GM12891 (cell line): ENCODE results near the gene RHBDL2.

Source experiments
- PAX5 ChIP-seq: IDR thresholded peaks from 2 replicates; pipeline ENCODE4 v1.6.1; 2011; ENCODE audit warnings: low read length, moderate library complexity, mild to moderate bottlenecking; ENCODE audit not compliant: insufficient read depth, severe bottlenecking
- POLR2A ChIP-seq: IDR thresholded peaks from 2 replicates; pipeline ENCODE4 v1.6.1; 2011; ENCODE audit warnings: low read depth, low read length, control low read depth
- POLR2AphosphoS5 ChIP-seq: IDR thresholded peaks from 2 replicates; pipeline ENCODE4 v1.6.1; 2011; ENCODE audit warnings: low read depth, low read length, control low read depth
- SPI1 ChIP-seq: IDR thresholded peaks from 2 replicates; pipeline ENCODE4 v1.6.1; 2011; ENCODE audit warnings: low read depth, low read length, control low read depth
- TAF1 ChIP-seq: IDR thresholded peaks from 2 replicates; pipeline ENCODE4 v1.6.1; 2011; ENCODE audit warnings: low read depth, low read length, control low read depth

DNA sequence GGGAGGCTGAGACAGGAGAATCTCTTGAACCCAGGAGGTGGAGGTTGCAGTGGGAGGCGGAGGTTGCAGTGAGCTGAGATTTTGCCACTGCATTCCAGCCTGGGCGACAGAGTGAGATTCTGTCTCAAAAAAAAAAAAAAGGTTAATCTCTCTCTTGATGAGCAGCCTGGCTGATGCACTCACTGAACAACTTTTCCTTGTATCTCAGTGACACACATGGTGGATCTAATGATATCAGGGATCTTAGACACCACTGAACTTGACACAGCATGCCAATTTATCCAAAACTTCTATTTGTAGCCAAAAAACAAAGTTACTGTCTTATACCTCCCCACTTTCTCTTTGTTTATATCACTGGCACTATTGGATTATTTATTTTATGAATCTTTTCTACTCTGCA lies 16.2 kb downstream of the RHBDL2 start:
- TF ChIP-seq POLR2A, result no peak
- TF ChIP-seq POLR2AphosphoS5, result no peak
- TF ChIP-seq SPI1, result no peak
- no peak for TF ChIP-seq TAF1
- TF ChIP-seq PAX5, result no peak
